C1 segment of cervical spinal cord (tissue), 14 donors: ENCODE data around the gene ANKAR.
"Not testable (repeated sequence)": the region's sequence is repeated elsewhere in the genome, so short reads cannot be mapped to it uniquely, and the experiment has no call there.

Experiments used
- DNase-seq, 14 donors: peaks; one replicate each; lab custom pipeline; 2025; lab: John Stamatoyannopoulos, UW

The ANKAR gene

DNA sequence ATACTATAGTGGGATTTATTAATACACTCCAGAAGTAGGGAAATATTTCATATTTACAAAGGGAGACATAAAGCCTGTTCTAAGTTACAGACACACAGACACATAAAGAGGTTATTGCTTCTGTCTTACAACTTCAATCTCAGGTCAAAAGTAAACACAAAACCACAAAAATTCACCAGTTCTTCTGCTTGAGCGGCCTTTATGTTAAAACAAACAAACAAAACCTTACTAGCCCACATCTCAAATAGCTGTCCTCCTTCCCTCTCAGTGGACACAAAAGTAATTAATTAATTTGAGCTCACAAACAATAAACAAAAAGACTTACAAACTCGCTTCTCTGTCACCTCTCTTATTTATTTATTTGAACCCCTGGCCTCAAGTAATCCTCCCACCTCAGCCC is 14.7 kb upstream of the ANKAR start:
- DNase-seq = no peak

DNA sequence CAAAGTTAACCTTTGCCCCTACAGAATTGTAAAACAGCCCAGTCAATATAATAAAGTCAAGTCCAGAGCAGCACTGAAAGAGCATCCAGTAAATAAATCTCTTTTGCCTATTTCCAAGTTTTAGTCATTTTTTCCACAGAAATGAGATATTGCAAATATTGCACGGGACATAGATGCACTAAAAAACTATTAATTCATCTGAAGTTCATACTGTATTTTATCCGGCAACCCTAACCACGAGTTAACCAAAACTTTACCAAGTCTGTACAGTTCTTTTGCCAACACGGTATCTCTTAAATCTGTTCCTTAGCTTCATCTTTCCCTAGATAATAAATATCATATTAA is 13.7 kb upstream of the ANKAR start:
- no peak for DNase-seq

DNA sequence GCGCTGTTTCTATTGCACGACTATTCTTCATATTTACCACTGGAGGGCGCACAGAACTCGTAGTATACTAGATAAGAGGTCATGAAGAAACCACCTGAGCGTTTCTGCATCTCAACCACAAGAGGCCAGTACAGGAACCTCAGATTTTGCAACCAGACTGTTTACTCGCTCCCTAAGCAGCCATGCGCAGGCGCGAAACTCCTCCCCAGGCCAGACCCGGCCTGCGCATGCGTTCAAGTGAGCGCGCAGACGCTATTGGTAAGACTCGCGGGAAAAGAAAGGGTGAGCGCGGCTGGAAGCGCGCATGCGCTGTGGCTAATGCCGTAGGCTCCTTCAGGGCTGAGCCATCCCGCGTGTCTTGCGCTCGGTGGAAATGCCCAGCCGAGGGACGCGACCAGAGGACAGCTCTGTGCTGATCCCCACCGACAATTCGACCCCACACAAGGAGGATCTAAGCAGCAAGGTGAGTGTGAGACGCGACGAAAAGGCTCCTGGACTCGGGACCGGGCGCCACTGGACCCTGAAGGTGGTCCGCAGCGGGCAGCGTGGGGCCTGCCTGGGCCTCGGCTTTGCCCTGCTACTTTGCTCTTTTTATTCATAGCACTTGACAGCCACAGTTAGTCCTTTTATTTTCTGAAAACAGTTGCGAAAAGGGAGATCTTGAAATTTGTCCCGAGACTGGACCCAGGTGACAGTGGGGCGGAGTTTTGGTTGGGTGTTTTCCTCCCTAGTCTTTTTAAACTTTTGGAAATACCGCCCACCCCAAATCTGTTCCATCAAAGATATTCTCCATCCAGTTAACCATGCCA is 13.1 kb upstream of the ANKAR start, which contains the start of gene ASNSD1:
Gene ASNSD1, plus strand, starts transcription at position 312 of the 809 bp plus-strand sequence. CDS start 4,674 bp downstream, outside the sequence.
- DNase-seq = peak; percentile 70 to 99 (median 96)

DNA sequence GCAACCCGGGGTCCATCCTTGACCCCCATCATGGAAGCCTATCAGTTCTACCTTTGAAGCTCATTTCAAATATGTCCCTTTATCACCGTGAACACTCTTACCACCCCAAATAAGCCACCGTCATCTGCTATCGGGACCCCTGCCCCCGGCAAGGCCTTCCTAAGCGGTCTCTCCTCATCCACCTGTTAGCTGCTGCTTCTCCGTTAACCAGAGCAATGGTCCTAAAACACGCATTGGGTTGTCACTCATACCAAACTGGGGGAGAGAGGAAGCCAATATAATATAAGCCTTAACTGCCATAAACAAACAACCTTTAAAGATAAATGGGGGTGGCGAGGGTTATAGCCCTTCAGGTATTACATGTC is 12.5 kb upstream of the ANKAR start:
- DNase-seq = no peak

GRCh38 chr2:189662669-189663226 is 11.7 kb upstream of the ANKAR start:
- no peak for DNase-seq

- not testable (repeated sequence) for DNase-seq
These were observed 11.2 kb upstream of the ANKAR start for GRCh38 chr2:189663319-189663718.

DNA sequence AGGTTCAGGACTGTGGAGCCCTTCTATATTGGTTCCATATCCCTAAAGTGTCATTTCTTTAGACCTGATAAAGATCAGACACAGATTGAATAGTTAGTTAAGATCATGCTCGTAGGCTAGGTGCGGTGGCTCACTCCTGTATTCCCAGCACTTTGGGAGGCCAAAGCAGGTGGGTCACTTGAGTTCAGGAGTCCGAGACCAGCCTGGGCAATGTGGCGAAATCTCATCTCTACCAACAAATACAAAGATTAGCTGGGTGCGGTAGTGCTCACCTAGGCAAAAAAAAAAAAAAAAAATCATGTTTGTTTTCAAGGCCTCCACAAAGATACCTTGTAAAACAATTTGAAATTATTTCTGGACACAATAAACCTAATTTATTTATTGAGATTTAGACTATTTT is 4.6 kb upstream of the ANKAR start:
- DNase-seq = no peak

GRCh38 chr2:189673661-189674373 is 653 bp upstream of the ANKAR start:
- DNase-seq = peak in 1 of 14 donors; percentile 47

DNA sequence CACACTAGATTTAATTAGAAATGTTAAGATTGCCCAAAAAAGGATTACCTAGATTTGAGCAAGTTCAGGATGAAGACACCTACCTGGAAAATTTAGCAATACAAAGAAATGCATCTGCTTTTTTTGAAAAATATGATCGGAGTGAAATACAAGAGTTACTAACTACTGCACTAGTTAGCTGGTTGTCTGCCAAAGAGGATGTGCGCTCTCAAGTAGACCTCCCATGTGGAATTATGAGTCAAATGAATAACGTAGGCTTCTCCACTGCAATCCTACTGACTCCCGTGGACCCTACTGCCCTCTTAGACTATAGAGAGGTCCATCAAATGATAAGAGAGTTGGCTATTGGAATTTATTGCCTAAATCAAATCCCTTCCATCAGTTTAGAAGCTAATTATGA is 2.0 kb downstream of the ANKAR start:
- no peak for DNase-seq

DNA sequence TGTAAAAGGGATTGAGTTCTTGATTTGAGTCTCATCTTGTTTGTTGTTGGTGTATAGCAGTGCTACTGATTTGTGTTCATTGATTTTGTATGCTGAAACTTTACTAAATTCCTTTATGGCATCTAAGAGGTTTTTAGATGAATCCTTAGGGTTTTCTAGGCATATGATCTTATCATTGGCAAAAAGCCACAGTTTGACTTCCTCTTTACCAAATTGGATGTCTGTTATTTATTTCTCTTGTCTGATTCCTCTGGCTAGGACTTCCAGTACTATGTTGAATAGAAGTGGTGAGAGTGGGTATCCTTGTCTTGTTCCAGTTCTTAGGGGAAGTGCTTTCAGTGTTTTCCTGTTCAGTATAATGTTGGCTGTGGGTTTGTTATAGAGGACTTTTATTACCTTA is 4.8 kb downstream of the ANKAR start:
- DNase-seq = no peak

DNA sequence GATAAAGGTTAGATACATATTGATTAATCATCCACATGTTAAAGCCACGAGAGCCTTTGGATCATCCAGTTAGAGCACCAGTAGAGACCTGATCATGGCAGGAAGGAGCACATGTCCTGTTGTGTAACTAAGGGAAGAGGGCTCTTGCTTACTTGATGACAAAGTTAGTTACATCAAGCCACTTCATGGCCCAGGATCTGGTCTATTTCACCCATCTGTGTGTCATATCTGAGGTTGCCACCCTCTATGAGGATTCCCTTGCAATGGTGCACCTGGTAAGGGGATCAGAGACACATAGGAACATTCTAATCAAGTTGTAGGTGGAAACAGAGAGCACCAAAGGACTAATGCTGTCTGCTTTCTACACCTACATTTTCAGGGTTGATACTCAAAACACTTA is 6.7 kb downstream of the ANKAR start:
- no peak for DNase-seq

- DNase-seq = no peak
These were observed 7.4 kb downstream of the ANKAR start for GRCh38 chr2:189681903-189682302.

DNA sequence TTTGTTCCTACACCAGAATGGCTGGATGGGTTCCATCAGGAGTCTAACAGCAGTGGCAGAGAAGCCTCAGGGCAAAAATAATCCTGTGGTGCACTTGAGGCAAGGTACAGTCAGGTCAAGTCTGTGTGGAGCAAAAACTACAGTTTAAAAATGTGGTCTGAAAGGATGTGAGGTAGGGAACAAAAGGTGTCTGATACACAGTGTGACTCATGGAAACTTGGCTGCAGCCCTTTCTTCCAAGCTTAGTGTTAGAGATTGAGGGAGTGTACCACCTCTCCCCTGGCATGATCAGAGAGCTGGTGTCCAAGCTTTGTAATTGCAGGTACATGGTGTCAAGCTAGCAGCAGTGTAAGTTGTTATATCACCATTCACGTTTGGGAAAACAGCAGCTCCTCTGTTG is 8.9 kb downstream of the ANKAR start:
- no peak for DNase-seq

DNA sequence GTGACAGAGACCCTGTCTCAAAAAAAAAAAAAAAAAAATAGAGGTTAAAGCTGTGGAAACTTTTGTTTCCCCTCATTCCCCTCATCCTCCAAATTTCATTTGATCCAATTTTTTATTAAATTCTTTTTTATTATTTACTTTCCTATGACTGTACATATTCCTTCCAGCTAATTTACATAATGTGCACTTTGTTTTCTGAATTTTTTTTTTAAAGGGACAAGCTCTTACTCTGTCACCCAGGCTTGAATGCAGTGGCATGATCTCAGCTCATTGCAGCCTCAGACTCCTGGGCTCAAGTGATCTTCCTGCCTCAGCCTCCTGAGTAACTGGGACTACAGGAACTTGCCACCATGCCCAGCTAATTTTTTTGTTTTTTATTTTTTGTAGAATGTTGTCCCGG is 10.3 kb downstream of the ANKAR start:
- DNase-seq = no peak

- DNase-seq = no peak
These were observed 11.2 kb downstream of the ANKAR start for GRCh38 chr2:189685540-189686229.

DNA sequence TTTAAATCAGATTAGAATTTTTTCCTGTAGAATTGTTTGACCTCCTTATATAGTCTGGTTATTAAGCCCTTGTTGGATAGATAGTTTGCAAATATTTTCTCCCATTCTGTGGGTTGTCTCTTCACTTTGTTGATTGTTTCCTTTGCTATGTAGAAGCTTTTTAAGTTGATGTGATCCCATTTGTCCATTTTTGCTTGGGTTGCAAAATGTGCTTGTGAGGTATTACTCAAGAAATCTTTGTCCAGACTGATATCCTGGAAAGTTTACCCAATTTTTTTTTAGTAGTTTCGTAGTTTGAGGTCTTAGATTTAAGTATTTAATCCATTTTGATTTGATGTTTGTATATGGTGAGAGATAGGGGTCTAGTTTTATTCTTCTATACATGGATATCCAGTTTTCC is 13.3 kb downstream of the ANKAR start:
- not testable (repeated sequence) for DNase-seq

DNA sequence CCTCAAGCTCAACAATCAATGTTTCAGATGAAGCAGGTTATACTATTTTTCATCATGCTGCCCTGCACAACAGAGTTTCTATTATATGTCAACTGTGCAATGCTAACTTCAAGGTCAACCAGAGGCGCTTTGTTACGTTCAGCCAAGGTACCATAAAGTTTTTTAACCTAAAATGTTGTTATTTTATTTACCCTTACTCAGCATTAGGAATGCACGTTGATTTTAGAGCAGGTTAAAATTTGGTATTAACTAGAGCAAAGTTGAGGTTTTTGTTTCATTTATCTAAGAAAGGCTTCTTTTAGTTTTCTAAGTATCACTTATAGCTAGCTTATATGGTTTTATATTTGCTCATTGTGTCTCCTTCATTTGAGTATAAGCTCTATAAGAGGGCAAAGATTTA is 21.8 kb downstream of the ANKAR start:
- DNase-seq = no peak

DNA sequence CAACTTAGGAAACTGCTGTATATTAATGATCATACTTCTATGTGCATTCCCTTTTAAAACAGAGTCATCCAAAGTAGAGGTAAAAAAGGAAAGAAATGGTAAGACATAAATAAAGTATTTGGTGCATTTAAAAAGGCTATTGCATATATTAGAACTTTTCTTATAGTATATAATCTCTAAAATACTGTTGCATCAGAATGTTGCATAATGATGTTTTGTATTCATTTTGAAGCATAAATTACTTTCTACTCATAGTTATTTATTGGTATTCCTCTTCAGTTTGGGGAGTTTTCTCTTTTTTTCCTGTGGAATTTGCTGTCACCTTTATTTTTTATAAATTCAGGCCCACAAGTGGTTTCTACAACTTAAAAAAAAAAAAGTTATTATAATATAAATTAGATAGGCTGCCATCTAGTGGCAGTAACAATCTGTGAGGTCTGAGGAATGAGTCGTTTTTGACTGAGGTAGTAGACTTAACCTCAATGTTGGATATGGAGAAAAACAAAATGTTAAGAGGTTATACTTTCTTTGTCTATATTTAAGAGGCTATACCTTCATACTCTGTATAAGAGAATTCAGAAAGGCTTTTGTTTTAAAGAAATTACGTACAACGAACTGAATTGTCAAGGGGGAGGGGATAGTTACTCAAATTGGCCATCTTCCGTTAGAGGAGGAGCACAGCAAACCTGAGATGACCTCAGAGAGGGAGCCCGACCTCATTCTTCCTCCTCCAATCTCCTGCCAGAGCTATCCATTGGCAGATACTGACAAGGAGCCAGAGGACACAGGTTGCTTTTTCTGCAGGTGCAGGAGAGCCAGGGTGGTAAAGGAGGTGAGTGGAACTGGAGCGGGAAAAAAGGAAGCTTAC is 23.8 kb downstream of the ANKAR start:
- peak in 1 of 14 donors; percentile 80 for DNase-seq

DNA sequence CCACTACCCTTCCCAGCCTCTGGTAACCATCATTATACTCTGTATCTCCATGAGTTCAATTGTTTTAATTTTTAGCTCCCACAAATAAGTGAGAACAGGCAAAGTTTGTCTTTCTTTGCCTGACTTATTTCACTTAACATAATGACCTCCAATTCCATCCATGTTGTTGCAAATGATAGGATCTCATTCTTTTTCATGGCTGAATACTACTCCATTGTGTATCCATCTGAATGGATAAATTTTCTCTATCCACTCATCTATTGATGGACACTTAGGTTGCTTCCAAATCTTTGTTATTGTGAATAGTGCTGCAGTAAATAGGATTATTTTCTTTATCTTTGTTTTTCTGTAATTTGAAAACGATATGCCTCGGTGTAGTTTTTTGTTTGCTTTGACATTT is 26.2 kb downstream of the ANKAR start:
- DNase-seq = no peak

DNA sequence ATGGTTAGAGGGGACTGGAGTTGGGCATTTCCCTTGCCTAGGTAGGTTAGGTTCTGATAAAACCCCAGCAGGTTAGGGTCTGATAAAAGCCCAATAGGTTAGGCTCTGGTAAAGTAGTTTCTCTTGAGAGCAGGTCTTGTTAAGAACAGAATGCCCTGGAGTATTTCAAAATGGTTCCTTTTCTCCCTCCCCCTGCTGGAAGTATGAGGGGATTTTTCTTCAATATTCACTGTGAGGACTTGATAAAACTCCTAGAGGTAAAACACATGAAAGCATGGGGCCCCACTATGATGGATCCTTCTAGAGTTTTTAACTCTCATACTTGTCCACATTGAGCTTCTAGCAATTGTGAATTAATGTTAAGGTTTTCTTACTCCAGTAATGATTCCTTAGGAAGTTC is 27.6 kb downstream of the ANKAR start:
- no peak for DNase-seq

- DNase-seq = no peak
These were observed 35.2 kb downstream of the ANKAR start for GRCh38 chr2:189709501-189710221.
